Measurements from ENCODE around the gene SHROOM4.

GRCh38 chrX:50805276-50805675 is 8.7 kb downstream of the SHROOM4 start:
- TF ChIP-seq, protein P1, sequence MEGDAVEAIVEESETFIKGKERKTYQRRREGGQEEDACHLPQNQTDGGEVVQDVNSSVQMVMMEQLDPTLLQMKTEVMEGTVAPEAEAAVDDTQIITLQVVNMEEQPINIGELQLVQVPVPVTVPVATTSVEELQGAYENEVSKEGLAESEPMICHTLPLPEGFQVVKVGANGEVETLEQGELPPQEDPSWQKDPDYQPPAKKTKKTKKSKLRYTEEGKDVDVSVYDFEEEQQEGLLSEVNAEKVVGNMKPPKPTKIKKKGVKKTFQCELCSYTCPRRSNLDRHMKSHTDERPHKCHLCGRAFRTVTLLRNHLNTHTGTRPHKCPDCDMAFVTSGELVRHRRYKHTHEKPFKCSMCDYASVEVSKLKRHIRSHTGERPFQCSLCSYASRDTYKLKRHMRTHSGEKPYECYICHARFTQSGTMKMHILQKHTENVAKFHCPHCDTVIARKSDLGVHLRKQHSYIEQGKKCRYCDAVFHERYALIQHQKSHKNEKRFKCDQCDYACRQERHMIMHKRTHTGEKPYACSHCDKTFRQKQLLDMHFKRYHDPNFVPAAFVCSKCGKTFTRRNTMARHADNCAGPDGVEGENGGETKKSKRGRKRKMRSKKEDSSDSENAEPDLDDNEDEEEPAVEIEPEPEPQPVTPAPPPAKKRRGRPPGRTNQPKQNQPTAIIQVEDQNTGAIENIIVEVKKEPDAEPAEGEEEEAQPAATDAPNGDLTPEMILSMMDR (IDR thresholded peaks at IDR 0.05): no peak
- TF ChIP-seq POLR2A (IDR thresholded peaks at IDR 0.05): no peak
- no peak for TF ChIP-seq EP300 (IDR thresholded peaks at IDR 0.05)
